T-helper 1 cell treated with Interleukin-12 subunit alpha and Interleukin-12 subunit beta and Interleukin-4 antibody, amounts not matched to agents 30 ng/mL and 1 ng/mL, for 36 hours (primary cell): ENCODE data around the gene DDX19B. TPM values are rescaled to one million over a fixed set of nuclear protein-coding genes. Genes with fewer than 3 reads are reported as not detected.
"Not testable (repeated sequence)": the region's sequence is repeated elsewhere in the genome, so short reads cannot be mapped to it uniquely, and the experiment has no call there.

Source experiments
- intact Hi-C: fragments of 100-400 bp; cut with micrococcal nuclease; formaldehyde crosslinking; loops from one replicate; pipeline ENCODE4 v1.15.1; 2024
- total RNA-seq: library from RNA; stranded (reverse); gene quantifications from 2 replicates; pipeline ENCODE4 v1.2.3, GENCODE V29; 2022

The DDX19B gene
- total RNA-seq, result 29.1 and 35.3 TPM in 2 replicates

DNA sequence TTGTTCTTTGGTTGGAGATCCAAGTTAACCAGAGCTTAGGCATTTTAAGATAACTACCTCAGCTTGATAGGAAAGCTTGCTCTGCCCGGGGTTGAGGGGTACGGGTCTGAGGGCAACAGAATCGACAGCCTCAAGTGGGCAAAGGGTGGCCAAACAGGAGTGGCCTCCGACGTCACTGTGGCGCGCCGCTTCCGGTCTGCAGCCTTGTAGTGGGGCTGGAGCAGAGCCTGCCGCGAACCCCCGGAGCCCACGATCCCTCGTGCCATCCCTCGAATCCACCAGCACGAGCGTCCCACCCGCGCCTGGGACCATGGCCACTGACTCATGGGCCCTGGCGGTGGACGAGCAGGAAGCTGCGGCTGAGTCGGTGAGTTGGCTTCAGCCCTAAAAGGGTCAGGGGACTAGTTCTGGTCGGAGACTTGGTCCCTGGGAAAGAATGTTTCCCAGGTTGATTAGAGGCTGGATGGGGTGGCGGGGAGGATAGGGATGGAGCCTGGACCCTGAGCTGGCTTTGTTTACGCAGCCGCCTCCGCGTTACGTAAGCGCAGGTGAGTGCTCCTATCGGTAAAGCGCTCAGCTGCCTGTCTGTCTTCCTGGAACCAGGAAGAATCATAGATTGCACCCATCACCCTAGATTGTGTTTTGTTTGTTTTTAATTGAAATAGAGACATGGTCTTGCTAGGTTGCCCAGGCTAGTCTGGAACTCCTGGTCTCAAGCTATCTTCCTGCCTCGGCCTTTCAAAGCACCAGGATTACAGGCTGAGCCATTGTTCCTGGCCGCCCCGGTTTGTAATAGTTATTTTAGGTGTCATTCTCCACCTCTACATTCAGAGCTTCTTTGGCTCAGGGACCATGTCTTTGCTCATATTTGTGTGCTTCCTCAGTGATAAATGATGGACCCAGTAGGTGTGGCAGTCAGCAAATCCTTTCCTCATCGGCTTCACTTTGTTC, at the start of gene DDX19B:
TSS of gene DDX19B (plus strand) at position 199 of the 951 bp plus-strand sequence. CDS start at position 311, 112 bp downstream.
- intact Hi-C loops, result loop anchor here (1.0 kb wide), 2 partner anchors 10 to 47 kb away; partner anchors contain the start of genes AARS1 and DDX19A

DNA sequence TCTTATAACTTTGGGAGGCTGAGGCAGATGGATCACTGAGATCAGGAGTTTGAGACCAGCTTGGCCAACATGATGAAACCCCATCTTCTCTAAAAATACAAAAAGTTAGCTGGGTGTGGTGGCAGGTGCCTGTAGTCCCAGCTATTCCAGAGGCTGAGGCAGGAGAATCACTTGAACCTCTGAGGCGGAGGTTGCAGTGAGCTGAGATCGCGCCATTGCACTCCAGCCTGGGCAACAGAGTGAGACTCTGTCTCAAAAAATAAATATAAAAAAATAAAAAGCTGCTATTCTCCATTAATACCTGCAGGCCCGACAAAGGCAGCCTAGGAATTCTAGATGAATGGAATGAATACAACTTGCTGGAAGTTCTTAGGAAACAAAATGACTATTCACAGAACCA, 49.3 kb upstream of the DDX19B start:
- intact Hi-C loops, result loop anchor here (5.0 to 10.0 kb wide), 3 partner anchors 188 to 1062 kb away; partner anchors contain the start of genes COG8, NIP7, PDF and SNTB2

DNA sequence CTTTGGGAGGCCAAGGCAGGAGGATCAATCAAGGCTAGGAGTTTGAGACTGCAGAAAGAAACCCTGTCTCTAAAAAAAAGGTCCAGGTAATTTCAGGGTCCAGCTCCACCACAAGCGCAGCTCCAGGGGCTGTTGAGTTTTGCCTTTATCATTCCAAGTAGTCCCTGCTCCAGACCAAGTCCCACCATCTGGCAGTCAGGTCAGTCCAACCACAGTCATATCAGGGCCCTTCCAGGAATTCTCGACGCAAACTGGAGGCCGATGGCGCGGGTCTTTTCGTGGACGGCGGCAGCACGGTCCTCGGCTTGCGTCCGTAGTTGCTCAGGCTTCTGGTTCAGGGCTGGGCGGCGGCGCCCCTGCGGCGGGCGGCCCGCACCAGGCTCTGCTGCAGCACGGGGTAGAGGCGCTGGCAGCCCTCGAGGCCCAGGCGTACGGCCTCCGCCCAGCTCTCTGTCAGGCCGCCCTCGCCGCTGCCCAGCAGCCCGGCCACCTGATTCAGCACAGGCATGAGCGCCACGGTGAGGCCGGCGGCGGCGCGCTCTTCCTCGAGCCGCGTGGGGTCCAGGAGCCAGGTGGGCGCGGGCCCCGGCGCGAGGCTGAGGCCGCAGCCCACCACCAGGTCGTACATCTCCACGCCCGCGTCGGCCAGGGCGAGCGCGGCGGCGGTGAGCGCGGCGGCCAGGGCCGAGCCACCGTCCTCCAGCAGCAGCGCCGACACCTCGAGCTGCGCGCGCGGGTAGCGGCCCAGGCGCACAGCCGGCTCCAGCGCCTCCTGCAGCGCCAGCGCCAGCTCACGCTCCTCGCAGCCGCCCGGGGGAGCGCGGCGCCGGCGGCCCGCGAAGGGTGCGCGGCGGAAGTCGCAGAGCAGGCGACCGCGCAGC, 48.0 kb upstream of the DDX19B start:
- intact Hi-C loops, result loop anchor here (5.0 to 10.0 kb wide), 3 partner anchors 186 to 1064 kb away; partner anchors contain the start of genes COG8, NIP7, PDF and SNTB2

DNA sequence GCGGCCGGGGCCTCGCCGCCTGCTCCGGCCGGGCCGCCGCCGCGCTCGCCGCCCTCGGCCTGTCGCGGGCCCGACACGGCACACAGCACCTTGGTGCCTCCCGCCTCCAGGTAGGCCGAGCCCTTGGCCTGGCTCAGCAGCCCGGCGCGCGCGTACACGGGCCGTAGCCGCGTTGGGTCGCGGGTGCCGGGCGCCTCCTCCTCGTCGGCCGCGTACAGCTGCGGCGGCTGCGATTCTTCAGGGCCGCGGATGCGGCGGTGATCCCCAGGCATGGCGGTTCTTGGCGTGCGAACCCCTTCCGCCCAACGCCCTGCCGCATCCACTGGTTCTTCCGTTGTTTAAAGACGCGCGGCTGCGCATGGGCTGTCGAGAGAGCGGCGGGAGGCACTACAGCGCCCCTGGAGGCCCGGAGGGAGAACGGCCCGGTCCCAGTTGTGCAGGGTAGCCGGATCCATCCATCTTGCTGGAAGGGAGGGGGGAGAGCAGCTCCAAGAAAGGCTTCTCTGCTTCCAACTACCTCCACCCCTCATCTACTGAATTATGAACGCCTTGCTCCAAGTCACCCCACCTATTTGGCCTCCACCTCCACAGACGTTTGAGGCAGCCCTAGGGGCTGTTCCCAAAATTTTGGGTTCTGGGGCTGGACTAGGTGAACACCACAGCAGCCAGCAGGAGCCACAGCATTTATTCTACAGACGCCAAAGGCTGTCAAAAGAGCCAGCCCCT, 47.2 kb upstream of the DDX19B start, which contains the start of gene EXOSC6:
TSS of gene EXOSC6 (minus strand) at position 312 of the 726 bp plus-strand sequence. CDS start at position 272, 40 bp downstream.
- intact Hi-C loops, result loop anchor here (1.0 to 10.0 kb wide), 7 partner anchors 32 to 1064 kb away; partner anchors contain the start of genes AARS1, COG4, COG8 and DDX19A

DNA sequence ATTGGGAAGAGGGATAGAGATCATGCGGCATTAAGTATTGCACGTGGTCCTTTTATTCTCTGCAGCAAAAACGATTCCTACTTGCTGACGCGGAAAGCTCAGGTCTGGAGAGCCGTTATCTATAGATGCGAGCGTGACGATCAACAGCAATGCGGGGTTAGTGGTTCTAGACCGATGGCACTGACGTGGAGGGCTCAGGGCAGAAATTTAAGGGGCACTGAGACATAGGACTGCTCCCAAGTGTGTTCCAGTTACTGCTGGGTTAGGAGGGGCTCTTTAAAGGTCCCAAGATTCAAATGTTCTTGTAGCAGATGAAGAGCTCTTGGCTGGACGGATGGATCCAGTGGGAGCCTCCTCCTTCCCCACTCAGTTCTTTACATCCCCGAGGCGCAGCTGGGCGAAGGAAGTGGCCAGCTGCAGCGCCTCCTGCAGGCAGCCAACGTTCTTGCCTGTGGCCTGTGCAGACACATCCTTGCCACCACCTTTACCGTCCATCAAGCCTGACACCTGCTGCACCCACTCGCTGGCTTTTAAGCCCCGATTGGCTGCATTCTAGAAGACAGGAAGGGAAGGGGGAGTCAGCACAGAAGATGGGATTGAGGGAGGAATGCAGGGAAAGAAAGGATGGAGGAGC, 46.5 kb upstream of the DDX19B start:
- intact Hi-C loops, result loop anchor here (1.0 to 10.0 kb wide), 7 partner anchors 31 to 1065 kb away; partner anchors contain the start of genes AARS1, COG4, COG8 and DDX19A

DNA sequence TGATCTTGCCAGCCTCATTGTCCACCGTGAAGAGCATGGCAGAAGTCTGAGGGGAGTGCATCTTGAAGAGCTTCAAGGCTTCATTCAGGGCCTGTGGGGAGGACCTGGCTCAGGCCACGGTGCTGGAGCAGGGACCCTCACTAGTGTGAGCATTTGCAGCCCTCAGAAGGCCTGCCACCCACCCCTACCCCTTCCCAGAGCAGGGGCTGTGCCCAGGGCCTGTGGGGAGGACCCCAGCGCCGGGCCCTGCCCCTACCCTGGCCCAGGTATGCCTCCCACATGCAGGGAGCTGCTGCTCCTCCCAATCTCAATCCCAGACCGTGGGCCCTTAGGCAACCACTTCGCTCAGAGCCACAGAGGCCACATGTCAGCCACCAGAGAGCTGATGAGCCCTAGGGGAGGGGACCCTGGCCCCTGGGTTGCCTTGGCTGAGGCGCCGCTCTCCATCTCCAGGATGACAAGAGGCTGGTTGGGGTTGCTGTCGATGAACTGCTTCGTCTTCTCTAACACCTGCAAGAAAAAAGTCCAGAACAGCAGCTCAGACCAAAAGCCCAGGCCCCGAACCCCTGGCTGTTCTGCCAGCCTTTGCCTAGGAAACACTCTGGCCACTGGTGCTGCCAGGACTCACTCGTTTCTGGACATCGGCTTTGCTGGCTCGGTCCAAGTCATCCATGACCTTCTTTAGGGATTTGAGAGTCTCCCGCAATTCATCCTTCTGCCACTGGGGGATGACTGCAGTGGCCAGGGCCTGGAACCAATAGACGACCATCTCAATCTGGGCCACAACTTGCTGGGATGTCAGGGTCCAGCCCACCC, 45.5 kb upstream of the DDX19B start:
- intact Hi-C loops, result loop anchor here (2.0 to 10.0 kb wide), 4 partner anchors 93 to 1066 kb away; partner anchors contain the start of genes COG8, DDX19A, NIP7 and PDF

DNA sequence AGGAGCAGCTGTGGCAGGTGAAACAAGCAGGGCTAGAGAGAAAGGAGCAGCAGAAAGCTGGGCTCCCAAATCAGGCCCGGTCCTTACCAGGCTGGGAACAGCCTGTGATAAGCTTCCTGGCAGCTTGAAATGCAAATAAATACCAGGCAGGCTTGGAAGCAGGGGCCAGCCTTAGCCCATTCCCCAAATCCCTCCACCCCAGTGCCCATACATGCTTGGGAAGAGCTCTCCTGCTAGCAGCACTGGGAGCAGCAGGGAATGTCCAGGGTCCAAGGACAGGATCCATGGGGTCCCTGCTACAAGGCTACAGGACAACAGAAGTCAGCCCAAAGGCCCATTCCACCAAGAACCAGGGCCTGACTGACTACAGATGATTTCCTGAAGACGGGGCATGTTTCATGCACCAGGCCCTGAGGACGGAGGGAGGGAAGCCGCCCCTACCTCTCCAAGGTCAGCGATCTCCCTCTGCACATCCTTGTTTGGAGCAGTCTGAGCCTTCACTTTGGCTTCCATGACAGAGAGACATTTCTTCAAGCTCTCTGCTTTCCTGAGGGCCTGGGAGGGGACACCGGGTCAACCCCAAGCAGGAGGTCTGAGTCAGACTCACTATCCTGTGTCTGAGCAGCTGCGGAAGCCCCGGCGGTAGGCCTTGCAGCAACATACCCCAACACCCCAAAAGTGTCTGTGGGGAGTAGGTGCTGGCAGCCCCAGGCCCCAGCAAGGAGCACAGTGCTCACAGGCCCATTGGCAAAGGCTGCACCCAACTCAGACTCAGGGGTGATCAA, 44.6 kb upstream of the DDX19B start:
- intact Hi-C loops, result loop anchor here (5.0 to 10.0 kb wide), 3 partner anchors 183 to 1067 kb away; partner anchors contain the start of genes COG8, NIP7, PDF and SNTB2

DNA sequence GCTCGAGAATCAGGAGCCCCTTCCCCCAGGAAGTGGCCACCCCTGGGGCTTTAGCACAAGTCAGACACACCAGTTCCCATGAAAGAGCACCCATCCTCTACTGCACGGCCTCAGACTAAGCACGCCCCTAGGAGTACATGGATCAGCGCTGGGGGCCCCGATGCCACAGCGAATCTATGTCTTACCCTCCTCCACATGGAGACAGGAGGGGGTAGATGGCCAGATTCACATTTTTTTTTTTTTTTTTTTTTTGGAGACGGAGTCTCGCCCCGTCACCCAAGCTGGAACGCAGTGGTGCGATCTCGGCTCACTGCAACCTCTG, 44.1 kb upstream of the DDX19B start:
- intact Hi-C loops, result loop anchor here (5.0 to 10.0 kb wide), 3 partner anchors 182 to 1068 kb away; partner anchors contain the start of genes COG8, NIP7, PDF and SNTB2

DNA sequence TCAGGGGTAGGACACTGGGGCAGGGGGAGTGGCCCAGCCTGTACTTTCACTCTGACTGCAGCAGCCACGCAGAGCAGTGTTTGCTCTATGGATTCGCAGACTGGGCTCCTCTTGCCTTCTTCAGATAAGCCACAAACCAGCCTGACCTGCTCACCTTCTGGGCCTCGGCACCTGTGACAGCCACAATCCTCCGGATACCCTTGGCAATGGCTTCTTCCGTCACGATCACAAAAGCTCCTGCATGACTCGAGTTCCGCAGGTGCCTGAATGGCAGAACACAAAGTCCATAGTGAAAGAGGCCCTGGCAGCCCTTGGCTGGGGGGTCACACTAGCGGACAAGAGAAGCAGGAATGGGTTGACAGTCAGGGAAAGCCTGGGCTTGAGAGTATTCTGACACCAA, 43.4 kb upstream of the DDX19B start:
- intact Hi-C loops, result loop anchor here (10.0 kb wide), 1 partner anchor 921 kb away; the partner anchor contains the start of genes COG8, NIP7 and PDF

DNA sequence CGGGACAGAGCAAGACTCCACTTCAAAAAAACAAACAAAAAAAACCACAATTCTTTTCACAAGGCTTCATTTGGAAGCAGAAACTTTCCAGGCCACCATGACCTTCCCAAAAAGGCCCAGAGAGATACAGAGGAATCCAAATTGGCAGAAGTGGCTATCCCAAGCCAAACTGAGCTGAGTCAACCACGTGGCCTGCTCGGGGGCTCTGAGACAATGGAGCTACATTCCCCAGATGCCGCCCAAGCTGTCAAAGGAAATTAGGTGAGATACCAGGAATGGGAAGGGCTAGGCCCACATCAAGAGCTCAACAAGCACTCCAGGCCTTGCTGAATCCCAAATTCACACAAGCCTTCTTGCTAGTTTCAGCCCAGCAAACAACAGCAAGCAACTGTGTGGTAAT, 41.6 kb upstream of the DDX19B start:
- intact Hi-C loops, result loop anchor here (10.0 kb wide), 1 partner anchor 923 kb away; the partner anchor contains the start of genes COG8, NIP7 and PDF

DNA sequence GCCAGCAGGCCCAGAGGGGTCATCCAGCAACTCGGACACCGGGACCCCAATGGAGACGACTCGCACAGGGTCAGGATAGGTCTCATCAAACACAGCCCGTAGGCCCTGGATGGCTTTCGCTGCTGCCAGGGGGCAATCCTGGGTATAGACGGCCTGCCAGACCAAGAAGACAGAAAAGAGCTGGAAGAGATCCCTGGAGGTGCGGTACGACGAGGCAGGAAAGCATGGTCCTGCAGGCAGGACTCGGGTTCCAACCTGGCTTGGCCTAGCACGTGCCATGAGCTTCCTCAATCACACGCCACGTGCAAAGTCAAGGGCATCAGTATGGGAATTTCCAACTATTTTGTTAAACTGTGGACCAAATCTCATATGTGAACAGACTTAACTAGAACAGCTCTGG, 40.9 kb upstream of the DDX19B start:
- intact Hi-C loops, result loop anchor here (10.0 kb wide), 1 partner anchor 923 kb away; the partner anchor contains the start of genes COG8, NIP7 and PDF

DNA sequence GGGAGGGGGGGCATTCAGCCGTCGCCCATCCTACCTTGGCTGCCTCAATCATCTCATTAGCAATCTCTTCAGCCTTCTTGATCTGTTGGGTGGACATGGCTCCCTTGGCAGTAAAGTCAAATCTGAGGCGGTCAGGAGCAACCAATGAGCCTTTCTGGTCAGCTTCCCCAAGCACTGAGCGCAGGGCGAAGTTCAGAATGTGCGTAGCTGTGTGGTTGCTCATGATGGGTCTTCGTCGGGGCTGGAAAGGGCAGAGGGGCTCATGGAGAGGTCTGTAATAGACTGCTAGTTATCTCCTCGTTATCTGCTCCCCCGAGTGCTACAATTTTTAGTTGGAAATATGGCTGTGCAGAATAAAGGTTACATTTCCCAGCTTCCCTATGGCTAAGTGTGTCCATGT, 40.0 kb upstream of the DDX19B start:
- intact Hi-C loops, result loop anchor here (10.0 kb wide), 1 partner anchor 924 kb away; the partner anchor contains the start of genes COG8, NIP7 and PDF

DNA sequence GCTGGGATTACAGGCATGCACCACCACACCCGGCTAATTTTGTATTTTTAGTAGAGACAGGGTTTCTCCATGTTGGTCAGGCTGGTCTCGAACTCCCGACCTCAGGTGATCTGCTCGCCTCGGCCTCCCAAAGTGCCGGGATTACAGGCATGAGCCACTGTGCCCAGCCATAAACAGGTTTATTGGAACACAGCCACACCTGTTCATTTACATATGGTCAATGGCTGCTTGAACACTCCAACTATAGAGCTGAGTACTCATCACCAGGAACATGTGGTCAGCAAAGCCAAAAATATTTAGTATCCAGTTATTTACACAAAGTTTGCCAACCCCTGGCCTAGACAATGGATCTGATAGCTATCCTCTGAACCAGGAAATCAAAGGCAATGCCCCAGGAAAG, 39.1 kb upstream of the DDX19B start:
- intact Hi-C loops, result loop anchor here (10.0 kb wide), 1 partner anchor 925 kb away; the partner anchor contains the start of genes COG8, NIP7 and PDF

DNA sequence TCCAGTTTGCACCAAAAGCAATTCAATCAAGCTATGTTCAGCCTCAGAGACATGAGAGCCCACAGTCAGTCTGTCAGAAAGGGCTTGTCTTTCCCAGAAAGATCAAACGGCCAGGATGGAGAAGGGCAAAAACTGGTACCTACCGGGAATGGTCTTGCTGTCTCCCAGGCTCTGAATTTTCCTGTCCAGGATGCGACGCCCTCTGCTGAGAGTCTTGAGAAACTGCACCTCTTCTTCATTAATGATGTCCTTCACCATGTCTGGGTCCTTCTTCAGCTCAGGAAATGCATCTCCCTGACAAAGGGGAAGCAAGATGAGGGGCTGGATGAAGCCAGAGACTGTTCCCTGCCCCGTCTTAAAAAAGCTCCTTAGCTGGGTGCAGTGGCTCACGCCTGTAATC, 31.5 kb upstream of the DDX19B start:
- intact Hi-C loops, result no loop called here

DNA sequence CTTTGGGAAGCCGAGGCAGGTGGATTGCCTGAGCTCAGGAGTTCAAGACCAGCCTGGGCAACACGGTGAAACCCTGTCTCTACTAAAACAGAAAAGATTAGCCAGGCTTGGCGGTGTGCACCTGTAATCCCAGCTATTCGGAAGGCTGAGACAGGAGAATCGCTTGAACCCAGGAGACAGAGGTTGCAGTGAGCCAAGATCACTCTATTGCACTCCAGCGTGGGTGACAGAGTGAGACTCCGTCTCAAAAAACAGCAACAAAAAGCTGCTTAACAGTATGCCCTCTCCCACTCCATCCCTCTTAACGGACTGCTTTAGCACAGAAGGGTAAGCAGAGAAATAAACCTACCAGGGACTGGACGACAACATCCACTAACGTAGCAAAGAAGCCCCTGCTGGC, 31.1 kb upstream of the DDX19B start:
- intact Hi-C loops, result not testable (repeated sequence)

DNA sequence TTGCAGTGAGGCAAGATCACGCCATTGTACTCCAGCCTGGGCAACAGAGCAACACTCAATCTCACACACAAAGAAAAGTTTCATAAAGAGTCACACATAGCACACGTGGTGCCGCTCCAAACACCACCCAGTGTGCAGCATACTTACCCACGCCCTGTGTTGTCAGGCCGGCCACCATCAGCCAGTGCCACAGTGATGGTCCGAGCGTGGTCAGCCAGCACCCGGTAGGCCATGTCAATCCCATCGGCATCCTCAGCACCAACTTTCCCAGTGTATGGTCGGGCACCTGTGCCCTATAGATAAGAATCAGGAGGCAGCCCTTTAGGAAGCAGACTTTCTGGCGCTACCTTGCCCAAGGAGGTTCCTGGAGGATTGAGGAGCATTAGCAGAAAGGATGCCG, 29.5 kb upstream of the DDX19B start:
- intact Hi-C loops, result no loop called here

DNA sequence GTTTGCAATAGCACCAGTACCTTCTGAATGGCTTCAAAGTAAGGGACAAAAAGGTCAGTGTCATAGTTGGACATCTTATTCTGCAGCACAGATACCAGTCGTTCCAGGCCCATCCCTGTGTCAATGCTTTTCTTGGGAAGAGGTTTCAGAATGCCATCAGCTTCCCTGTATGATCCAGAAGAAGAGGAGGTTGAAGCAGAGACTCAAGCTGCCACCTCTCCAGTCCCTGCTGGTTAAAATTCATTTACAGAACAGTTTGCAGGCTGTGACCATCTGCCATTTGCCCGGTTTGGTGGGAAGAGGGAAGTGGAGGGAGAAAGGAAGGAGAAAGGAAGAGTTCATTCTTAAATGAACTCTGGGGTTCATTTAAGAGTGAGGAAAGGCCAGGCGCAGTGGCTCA, 28.8 kb upstream of the DDX19B start:
- intact Hi-C loops, result no loop called here

DNA sequence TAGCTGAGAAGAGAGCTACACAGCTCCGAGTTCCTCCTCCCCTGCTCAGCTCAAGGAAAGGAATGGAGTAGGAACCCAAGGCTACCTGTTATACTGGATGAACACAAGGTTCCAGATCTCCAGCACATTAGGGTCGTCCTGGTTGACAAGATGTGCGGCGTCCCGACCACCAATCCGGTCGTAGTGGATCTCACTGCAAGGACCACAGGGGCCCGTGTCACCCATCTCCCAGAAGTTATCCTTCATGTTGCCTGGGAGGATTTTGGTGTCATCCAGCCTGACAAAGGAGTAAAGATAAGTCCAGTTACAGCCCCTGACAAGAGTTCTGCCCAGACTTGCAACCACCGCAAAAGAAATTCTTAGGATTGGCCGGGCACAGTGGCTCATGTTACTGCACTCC, 27.3 kb upstream of the DDX19B start:
- intact Hi-C loops, result no loop called here
